GM12878 (cell line): Measurements from ENCODE around the gene ENDOV. TPM values are rescaled to one million over a fixed set of nuclear protein-coding genes. Genes with fewer than 3 reads are reported as not detected.

Experiments
- BCL11A ChIP-seq: IDR thresholded peaks from 2 replicates; pipeline ENCODE4 v1.6.1; 2011; ENCODE audit warnings: low read depth, low read length
- BHLHE40 ChIP-seq, 2 experiments: fragments of 450-650 bp in 1 of 2; IDR thresholded peaks; 2 replicates each; pipeline ENCODE4 v1.6.1; 2011 to 2017; ENCODE audit warnings: low read depth in 2 of 2, borderline replicate concordance in 1 of 2, improper control_type of control experiment in 1 of 2, low read length in 1 of 2, mild to moderate bottlenecking in 1 of 2
- CBFB ChIP-seq: IDR thresholded peaks from 2 replicates; pipeline ENCODE4 v1.6.1; 2016; ENCODE audit warnings: antibody characterized with exemption, low read depth
- CBX5 ChIP-seq: sonication (generic); IDR thresholded peaks from 2 replicates; pipeline ENCODE4 v1.6.1; 2016; ENCODE audit warnings: low read depth, moderate library complexity, mild to moderate bottlenecking, inconsistent platforms
- CREM ChIP-seq: IDR thresholded peaks from 2 replicates; pipeline ENCODE4 v1.6.1; 2014; ENCODE audit warnings: antibody characterized with exemption, low read depth
- JUND ChIP-seq: IDR thresholded peaks from 2 replicates; pipeline ENCODE4 v1.6.1; 2012; ENCODE audit warnings: low read depth, mild to moderate bottlenecking, low read length, improper control_type of control experiment, moderate library complexity
- NFYA ChIP-seq: IDR thresholded peaks from 2 replicates; pipeline ENCODE4 v1.6.1; 2011; ENCODE audit warnings: low read depth, mild to moderate bottlenecking, low read length, improper control_type of control experiment, borderline replicate concordance
- POLR2A ChIP-seq: IDR thresholded peaks from 2 replicates; pipeline ENCODE4 v1.6.1; 2011; ENCODE audit warnings: low read depth, mild to moderate bottlenecking, low read length
- POU2F2 ChIP-seq: IDR thresholded peaks from 3 replicates; pipeline ENCODE4 v1.6.1; 2011; ENCODE audit warnings: low read depth, mild to moderate bottlenecking, low read length, borderline replicate concordance
- RAD51 ChIP-seq: fragments of 450-650 bp; IDR thresholded peaks from 2 replicates; pipeline ENCODE4 v1.6.1; 2016; ENCODE audit warnings: moderate library complexity, mild to moderate bottlenecking, inconsistent platforms
- SIN3A ChIP-seq: IDR thresholded peaks from 2 replicates; pipeline ENCODE4 v1.6.1; 2012; ENCODE audit warnings: low read depth, low read length, improper control_type of control experiment
- SIX5 ChIP-seq: IDR thresholded peaks from 2 replicates; pipeline ENCODE4 v1.6.1; 2011; ENCODE audit warnings: mild to moderate bottlenecking, low read depth, low read length, moderate library complexity; ENCODE audit not compliant: severe bottlenecking
- SMARCA5 ChIP-seq: fragments of 450-650 bp; IDR thresholded peaks from 2 replicates; pipeline ENCODE4 v1.6.1; 2017; ENCODE audit warnings: mild to moderate bottlenecking
- TBL1XR1 ChIP-seq: IDR thresholded peaks from 2 replicates; pipeline ENCODE4 v1.6.1; 2012; ENCODE audit warnings: low read depth, low read length, improper control_type of control experiment
- polyA plus RNA-seq, 11 experiments: library from polyadenylated mRNA; depleted of rRNA in 4 of 11; unstranded in 6 of 11; stranded (reverse) in 5 of 11; fragments of >200 nt; fragmentation: Nextera tagmentation in 4 of 11; fragmentation: Illumina TruSeq in 1 of 11; extraction: Ambion mirVana in 4 of 11; extraction: Trizol in 1 of 11; gene quantifications; 1 replicate in 1 of 11; 2 replicates in 10 of 11; pipeline versions ENCODE4 v1.2.1 to v1.2.3, GENCODE V29; 2011 to 2016; ENCODE audit warnings: inconsistent platforms in 2 of 11, missing spikeins in 2 of 11, low read depth in 1 of 11
- total RNA-seq, 4 experiments: library from RNA; depleted of rRNA in 3 of 4; stranded (reverse); fragments of >200 nt in 3 of 4; fragmentation: Illumina TruSeq in 1 of 4; extraction: Trizol in 1 of 4; gene quantifications; 2 replicates each; pipeline versions ENCODE4 v1.2.1 to v1.2.3, GENCODE V29; 2013 to 2021
- TF ChIP-seq, protein P1 (sequence below): fragments of 450-650 bp; formaldehyde crosslinking; IDR thresholded peaks from 2 replicates; pipeline ENCODE4 v1.4.0; 2020; ENCODE audit warnings: mild to moderate bottlenecking, moderate library complexity
- TF ChIP-seq, protein P2 (sequence below), 3 experiments: IDR thresholded peaks in 2 of 3; conservative IDR thresholded peaks in 1 of 3; 2 replicates each; pipeline ENCODE4 v1.5.1; 2011; ENCODE audit warnings: low read depth in 3 of 3, low read length in 3 of 3, mild to moderate bottlenecking in 3 of 3, control low read depth in 2 of 3, moderate library complexity in 2 of 3, inconsistent platforms in 1 of 3, mixed read lengths in 1 of 3; ENCODE audit not compliant: control insufficient read depth in 2 of 3, insufficient read depth in 1 of 3; ENCODE audit errors: extremely low read depth in 1 of 3
- TF ChIP-seq, protein P3 (sequence below): fragments of 450-650 bp; IDR thresholded peaks from 2 replicates; pipeline ENCODE4 v1.6.1; 2016; ENCODE audit warnings: mild to moderate bottlenecking, moderate library complexity, borderline replicate concordance
- TF ChIP-seq, protein P4 (sequence below): IDR thresholded peaks from 2 replicates; pipeline ENCODE4 v1.6.1; 2011; ENCODE audit warnings: borderline replicate concordance, low read depth, mild to moderate bottlenecking, moderate library complexity, low read length; ENCODE audit not compliant: insufficient read depth, poor library complexity, severe bottlenecking

ENDOV gene
- total and polyA plus RNA-seq, 10 of the 15 experiments (the other 5 are each of a cell fraction or from before 2014, with no cell fraction given), result 0.63 to 11.9 (median 8.1) TPM

DNA sequence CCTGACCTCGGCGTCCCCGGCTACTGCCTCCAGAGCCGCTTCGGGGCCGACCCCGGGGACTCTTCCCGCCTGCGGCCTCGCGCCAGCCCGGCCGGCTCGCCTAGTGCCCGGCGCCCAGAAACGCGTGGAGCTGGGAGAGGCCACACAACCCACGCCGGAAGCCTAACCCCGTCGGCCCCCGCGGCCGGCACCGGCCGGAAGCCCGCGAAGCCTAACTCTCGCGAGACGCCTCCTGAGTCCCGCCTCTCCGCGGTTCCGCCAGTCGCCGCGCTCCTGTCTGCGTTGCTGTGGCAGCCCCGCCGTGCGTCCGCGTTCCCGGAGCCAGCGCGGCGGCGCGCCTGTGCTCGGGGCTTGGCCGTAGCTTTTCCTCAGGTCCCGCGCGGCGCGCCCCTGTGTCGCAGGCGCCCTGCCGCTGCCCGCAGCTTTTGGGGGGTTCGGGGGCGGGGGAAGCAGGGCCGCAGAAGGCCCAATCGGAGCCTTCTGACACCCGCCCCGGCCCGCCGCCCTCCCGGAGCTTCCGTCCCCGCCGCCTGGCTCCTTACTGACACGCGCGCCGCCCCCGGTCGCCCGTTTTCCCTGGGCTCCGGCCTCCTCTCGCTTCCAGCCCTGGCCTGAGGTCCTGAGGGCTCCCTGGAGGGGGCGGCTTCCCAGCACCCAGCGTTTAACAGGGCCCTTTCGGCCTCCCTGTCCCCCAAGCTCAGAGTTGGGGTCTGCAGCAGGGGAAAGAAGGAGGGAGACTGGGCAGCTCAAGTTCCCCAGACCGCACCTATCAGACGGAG lies 39.8 kb downstream of the ENDOV start (continued):
- TF ChIP-seq NFYA (no peak), CBX5 (no peak), POU2F2 (peak; percentile 82; the same call in 2 of the 3 replicates), BHLHE40 (IDR thresholded peaks at IDR 0.05; ENCODE audit: borderline replicate concordance in 1 of 2, low read depth in 2 of 2, low read length in 1 of 2) (peak in 1 of 2 experiments; percentile 49; a peak in 1 of 4 replicates), BCL11A (no peak), RAD51 (no peak), POLR2A (peak; percentile 89), CREM (no peak; the same call in 1 of the 2 replicates), JUND (no peak), TBL1XR1 (no peak), CBFB (peak; percentile 72), SMARCA5 (0 out of 2 replicates have a peak, but pooled peaks have one; percentile 77), SIN3A (peak; percentile 41), SIX5 (no peak)
- TF ChIP-seq, protein P1, sequence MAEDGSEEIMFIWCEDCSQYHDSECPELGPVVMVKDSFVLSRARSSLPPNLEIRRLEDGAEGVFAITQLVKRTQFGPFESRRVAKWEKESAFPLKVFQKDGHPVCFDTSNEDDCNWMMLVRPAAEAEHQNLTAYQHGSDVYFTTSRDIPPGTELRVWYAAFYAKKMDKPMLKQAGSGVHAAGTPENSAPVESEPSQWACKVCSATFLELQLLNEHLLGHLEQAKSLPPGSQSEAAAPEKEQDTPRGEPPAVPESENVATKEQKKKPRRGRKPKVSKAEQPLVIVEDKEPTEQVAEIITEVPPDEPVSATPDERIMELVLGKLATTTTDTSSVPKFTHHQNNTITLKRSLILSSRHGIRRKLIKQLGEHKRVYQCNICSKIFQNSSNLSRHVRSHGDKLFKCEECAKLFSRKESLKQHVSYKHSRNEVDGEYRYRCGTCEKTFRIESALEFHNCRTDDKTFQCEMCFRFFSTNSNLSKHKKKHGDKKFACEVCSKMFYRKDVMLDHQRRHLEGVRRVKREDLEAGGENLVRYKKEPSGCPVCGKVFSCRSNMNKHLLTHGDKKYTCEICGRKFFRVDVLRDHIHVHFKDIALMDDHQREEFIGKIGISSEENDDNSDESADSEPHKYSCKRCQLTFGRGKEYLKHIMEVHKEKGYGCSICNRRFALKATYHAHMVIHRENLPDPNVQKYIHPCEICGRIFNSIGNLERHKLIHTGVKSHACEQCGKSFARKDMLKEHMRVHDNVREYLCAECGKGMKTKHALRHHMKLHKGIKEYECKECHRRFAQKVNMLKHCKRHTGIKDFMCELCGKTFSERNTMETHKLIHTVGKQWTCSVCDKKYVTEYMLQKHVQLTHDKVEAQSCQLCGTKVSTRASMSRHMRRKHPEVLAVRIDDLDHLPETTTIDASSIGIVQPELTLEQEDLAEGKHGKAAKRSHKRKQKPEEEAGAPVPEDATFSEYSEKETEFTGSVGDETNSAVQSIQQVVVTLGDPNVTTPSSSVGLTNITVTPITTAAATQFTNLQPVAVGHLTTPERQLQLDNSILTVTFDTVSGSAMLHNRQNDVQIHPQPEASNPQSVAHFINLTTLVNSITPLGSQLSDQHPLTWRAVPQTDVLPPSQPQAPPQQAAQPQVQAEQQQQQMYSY, result no peak
- TF ChIP-seq, protein P2, sequence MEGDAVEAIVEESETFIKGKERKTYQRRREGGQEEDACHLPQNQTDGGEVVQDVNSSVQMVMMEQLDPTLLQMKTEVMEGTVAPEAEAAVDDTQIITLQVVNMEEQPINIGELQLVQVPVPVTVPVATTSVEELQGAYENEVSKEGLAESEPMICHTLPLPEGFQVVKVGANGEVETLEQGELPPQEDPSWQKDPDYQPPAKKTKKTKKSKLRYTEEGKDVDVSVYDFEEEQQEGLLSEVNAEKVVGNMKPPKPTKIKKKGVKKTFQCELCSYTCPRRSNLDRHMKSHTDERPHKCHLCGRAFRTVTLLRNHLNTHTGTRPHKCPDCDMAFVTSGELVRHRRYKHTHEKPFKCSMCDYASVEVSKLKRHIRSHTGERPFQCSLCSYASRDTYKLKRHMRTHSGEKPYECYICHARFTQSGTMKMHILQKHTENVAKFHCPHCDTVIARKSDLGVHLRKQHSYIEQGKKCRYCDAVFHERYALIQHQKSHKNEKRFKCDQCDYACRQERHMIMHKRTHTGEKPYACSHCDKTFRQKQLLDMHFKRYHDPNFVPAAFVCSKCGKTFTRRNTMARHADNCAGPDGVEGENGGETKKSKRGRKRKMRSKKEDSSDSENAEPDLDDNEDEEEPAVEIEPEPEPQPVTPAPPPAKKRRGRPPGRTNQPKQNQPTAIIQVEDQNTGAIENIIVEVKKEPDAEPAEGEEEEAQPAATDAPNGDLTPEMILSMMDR (IDR thresholded peaks at IDR 0.05 in 2 of 3, conservative IDR thresholded peaks at IDR 0.05 in 1 of 3; ENCODE audit: control insufficient read depth in 2 of 3, extremely low read depth in 1 of 3, insufficient read depth in 1 of 3, low read depth in 3 of 3, low read length in 3 of 3), result no peak
- TF ChIP-seq, protein P3, sequence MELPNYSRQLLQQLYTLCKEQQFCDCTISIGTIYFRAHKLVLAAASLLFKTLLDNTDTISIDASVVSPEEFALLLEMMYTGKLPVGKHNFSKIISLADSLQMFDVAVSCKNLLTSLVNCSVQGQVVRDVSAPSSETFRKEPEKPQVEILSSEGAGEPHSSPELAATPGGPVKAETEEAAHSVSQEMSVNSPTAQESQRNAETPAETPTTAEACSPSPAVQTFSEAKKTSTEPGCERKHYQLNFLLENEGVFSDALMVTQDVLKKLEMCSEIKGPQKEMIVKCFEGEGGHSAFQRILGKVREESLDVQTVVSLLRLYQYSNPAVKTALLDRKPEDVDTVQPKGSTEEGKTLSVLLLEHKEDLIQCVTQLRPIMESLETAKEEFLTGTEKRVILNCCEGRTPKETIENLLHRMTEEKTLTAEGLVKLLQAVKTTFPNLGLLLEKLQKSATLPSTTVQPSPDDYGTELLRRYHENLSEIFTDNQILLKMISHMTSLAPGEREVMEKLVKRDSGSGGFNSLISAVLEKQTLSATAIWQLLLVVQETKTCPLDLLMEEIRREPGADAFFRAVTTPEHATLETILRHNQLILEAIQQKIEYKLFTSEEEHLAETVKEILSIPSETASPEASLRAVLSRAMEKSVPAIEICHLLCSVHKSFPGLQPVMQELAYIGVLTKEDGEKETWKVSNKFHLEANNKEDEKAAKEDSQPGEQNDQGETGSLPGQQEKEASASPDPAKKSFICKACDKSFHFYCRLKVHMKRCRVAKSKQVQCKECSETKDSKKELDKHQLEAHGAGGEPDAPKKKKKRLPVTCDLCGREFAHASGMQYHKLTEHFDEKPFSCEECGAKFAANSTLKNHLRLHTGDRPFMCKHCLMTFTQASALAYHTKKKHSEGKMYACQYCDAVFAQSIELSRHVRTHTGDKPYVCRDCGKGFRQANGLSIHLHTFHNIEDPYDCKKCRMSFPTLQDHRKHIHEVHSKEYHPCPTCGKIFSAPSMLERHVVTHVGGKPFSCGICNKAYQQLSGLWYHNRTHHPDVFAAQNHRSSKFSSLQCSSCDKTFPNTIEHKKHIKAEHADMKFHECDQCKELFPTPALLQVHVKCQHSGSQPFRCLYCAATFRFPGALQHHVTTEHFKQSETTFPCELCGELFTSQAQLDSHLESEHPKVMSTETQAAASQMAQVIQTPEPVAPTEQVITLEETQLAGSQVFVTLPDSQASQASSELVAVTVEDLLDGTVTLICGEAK, result peak; percentile 72
- TF ChIP-seq, protein P4, sequence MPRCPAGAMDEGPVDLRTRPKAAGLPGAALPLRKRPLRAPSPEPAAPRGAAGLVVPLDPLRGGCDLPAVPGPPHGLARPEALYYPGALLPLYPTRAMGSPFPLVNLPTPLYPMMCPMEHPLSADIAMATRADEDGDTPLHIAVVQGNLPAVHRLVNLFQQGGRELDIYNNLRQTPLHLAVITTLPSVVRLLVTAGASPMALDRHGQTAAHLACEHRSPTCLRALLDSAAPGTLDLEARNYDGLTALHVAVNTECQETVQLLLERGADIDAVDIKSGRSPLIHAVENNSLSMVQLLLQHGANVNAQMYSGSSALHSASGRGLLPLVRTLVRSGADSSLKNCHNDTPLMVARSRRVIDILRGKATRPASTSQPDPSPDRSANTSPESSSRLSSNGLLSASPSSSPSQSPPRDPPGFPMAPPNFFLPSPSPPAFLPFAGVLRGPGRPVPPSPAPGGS, result no peak
